Activated CD8-positive, alpha-beta T cell treated with anti-CD3 and anti-CD28 coated beads for 36 hours (primary cell): ENCODE results near the gene GRK4. TPM values are rescaled to one million over a fixed set of nuclear protein-coding genes. Genes with fewer than 3 reads are reported as not detected.
A peak's percentile ranks its signal among the peaks of the same experiment; 100 is the strongest.

Experiments used
- ATAC-seq: fragments of 200-7000 bp; cut with Tn5 transposase; one replicate; pipeline ENCODE4 v1.10.0; 2021; ENCODE audit warnings: mild to moderate bottlenecking, moderate library complexity
- CTCF ChIA-PET: fragments of 350-600 bp; sonication (Branson Sonifier 250); formaldehyde crosslinking; loops from one replicate; lab custom pipeline; 2021; ENCODE audit warnings: antibody characterized with exemption; lab: Charles Lee
- POLR2A ChIA-PET: fragments of 350-600 bp; sonication (Branson Sonifier 250); formaldehyde crosslinking; loops from one replicate; lab custom pipeline; 2021; ENCODE audit warnings: antibody characterized with exemption; lab: Charles Lee
- DNase-seq: peaks from one replicate; pipeline ENCODE4 v3.0.0-alpha.2; 2020
- H3K27ac Mint-ChIP-seq: one replicate; pipeline ENCODE4 v1.8.0; 2021; ENCODE audit warnings: mild to moderate bottlenecking, mixed read lengths
- H3K27me3 Mint-ChIP-seq: one replicate; pipeline ENCODE4 v1.8.0; 2021; ENCODE audit warnings: mixed read lengths
- H3K36me3 Mint-ChIP-seq: one replicate; pipeline ENCODE4 v1.8.0; 2021; ENCODE audit warnings: low read depth, mixed read lengths
- H3K4me1 Mint-ChIP-seq: one replicate; pipeline ENCODE4 v1.8.0; 2021; ENCODE audit warnings: low read depth, mixed read lengths
- H3K4me3 Mint-ChIP-seq: one replicate; pipeline ENCODE4 v1.8.0; 2021; ENCODE audit warnings: mild to moderate bottlenecking, moderate library complexity, mixed read lengths
- H3K9me3 Mint-ChIP-seq: one replicate; pipeline ENCODE4 v1.8.0; 2021; ENCODE audit warnings: mixed read lengths
- intact Hi-C: fragments of 100-400 bp; cut with micrococcal nuclease; formaldehyde crosslinking; loops from one replicate; pipeline ENCODE4 v1.10.0; 2022
- total RNA-seq, 2 experiments: library from RNA; stranded (reverse); gene quantifications; one replicate each; pipeline ENCODE4 v1.2.3, GENCODE V29; 2021
- TF ChIP-seq, protein P1 (sequence below): fragments of 200-600 bp; IDR thresholded peaks from one replicate; pipeline ENCODE4 v1.8.0; 2022; ENCODE audit warnings: antibody characterized with exemption, mild to moderate bottlenecking

GRK4 gene
- total RNA-seq, 2 experiments from 2014 or later = 2.8 to 3.0 TPM

DNA sequence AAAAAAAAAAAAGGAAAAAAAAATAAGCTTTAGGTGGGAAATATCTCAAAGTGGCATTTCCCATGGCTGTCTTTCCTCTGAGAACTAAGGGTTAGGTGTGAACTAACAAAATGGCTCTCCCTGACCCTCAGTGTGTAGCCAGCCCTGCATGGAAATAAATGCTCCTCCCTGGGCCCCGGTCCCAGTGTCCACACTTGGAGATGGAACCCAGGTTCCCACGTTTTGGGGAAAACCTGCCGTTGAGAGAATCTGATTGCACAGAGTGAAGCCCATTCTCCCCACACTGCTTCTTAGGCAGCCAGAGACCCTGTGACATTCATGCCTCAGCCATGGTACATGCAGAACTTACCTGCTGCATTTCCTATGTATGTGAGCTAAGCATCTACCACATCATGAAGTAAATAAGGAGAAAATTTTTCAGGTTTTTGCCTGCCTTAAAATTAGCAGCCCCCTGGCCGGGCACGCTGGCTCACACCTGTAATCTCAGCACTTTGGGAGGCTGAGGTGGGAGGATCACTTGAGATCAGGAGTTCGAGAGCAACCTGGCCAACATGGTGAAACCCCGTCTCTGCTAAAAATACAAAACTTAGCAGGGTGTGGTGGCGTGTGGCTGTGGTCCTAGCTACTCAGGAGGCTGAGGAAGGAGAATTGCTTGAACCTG lies 76.5 kb downstream of the GRK4 start:
- Mint-ChIP-seq H3K4me1 (peaks cover 38% of the 10 kb centered on the region), H3K4me3 (no peak overlapping the region), H3K9me3 (no peaks in the 10 kb centered on the region), H3K27ac (no peak overlapping the region), H3K36me3 (no peaks in the 10 kb centered on the region), H3K27me3 (peaks cover 12% of the 10 kb centered on the region)
- TF ChIP-seq, protein P1, sequence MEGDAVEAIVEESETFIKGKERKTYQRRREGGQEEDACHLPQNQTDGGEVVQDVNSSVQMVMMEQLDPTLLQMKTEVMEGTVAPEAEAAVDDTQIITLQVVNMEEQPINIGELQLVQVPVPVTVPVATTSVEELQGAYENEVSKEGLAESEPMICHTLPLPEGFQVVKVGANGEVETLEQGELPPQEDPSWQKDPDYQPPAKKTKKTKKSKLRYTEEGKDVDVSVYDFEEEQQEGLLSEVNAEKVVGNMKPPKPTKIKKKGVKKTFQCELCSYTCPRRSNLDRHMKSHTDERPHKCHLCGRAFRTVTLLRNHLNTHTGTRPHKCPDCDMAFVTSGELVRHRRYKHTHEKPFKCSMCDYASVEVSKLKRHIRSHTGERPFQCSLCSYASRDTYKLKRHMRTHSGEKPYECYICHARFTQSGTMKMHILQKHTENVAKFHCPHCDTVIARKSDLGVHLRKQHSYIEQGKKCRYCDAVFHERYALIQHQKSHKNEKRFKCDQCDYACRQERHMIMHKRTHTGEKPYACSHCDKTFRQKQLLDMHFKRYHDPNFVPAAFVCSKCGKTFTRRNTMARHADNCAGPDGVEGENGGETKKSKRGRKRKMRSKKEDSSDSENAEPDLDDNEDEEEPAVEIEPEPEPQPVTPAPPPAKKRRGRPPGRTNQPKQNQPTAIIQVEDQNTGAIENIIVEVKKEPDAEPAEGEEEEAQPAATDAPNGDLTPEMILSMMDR = no peak
- POLR2A ChIA-PET = interaction anchor here (0.7 to 2.3 kb wide), 3 partner anchors 14 to 78 kb away, joined by 3 to 8 read pairs (median 3); no protein-coding TSS in a partner anchor
- DNase-seq = no peak
- ATAC-seq = no peak
- CTCF ChIA-PET = interaction anchor here (2.7 to 3.5 kb wide), 2 partner anchors 31 to 62 kb away, joined by 12 to 13 read pairs; no protein-coding TSS in a partner anchor
- intact Hi-C loops = loop anchor here (5.0 kb wide), 1 partner anchor 63 kb away; no protein-coding TSS in a partner anchor

DNA sequence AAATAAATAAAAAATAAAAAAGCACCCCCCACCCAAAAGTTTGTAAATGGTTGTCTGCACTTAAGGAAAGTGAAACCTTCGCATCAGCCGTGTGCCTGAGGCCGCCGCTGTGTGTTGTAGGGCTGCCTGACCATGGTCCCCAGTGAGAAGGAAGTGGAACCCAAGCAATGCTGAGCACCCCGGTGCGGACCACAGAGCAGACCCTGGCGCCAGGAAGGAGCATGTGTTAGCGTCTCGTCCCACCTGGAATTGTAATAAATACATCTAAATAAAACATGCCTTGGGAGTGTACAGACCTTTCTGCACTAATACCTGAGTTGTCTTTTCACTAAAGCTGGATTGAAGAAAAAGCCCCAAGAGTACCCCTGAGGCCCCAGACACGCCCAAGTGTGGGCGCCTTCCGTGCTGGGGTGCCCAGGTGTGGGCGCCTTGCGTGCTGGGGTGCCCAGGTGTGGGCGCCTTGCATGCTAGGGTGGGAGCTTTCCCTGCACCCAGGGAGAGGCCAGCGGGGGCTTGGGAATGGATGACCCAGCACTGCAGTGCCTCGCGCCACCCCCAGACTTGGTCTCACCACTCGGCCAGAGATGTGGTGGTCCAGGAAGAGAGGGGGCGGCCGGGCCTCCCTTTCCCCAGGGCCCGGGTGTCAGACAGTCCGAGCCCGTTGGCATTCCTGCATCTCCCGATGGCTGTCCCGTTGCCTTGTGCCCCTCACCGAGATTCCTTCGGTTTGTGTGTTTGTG lies 77.3 kb downstream of the GRK4 start:
- POLR2A ChIA-PET = no interaction called here
- H3K9me3 Mint-ChIP-seq = peaks cover 5% of the 10 kb centered on the region
- DNase-seq (no peak), ATAC-seq (no peak)
- TF ChIP-seq, protein P1 = no peak
- peak overlapping the region; percentile 81 for H3K4me3 Mint-ChIP-seq
- peaks cover 12% of the 10 kb centered on the region for H3K27me3 Mint-ChIP-seq
- H3K27ac Mint-ChIP-seq = peak overlapping the region; percentile 84
- H3K4me1 Mint-ChIP-seq = peaks cover 45% of the 10 kb centered on the region
- CTCF ChIA-PET = interaction anchor here (1.2 to 2.7 kb wide), 2 partner anchors 63 to 79 kb away, joined by 3 to 12 read pairs; no protein-coding TSS in a partner anchor
- peaks cover 3% of the 10 kb centered on the region for H3K36me3 Mint-ChIP-seq
- intact Hi-C loops = no loop called here

DNA sequence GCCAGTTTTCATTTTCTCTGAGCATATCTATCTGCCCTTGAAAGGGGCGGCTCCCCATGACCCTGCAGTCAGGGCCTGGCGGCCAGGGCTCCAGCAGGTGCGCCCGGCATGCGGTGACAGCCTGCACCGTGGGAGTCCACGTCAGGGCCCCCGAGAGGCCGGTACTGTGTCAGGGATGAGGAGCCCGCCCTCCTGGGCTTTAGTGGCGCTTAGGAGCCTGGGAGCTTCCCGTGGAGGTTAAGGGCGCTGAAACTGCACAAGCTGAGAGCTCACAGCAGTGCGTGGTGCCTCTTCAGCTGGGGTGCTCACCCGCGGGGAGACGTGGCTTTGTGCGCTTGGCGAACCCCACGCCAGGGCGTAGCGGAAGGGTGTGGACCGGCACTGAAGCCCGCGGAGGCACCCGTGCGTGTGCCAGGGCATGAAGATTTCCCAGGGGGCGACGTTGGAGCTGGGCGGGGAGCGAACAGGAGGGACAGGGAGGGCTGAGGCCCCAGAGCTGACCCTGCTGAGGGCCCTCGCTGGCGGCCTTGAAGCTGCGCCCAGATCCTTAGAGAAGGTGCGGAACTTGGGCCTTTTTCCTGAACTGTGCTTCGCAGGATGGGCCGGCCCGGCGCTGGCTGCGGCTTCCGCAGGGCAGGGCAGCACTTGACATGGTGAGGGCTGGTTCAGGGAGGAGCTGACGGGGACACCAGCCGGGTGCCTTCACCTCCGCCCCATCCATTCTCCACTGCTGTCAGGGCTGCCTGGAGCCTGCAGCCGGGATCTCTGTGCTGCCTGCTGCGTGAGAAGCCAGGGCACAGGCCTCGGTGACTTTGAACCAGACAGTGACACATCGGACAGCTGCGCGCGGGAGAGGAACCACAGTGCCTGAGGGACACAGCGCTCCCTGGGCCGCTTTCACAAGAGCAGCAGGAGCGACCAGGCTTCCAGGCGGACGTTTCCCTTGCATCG lies 78.1 kb downstream of the GRK4 start:
- Mint-ChIP-seq H3K27ac (peak overlapping the region; percentile 84), H3K36me3 (peaks cover 5% of the 10 kb centered on the region), H3K27me3 (peaks cover 12% of the 10 kb centered on the region), H3K4me1 (peaks cover 52% of the 10 kb centered on the region), H3K9me3 (peaks cover 7% of the 10 kb centered on the region), H3K4me3 (peak overlapping the region; percentile 81)
- CTCF ChIA-PET = interaction anchor here (0.7 to 2.7 kb wide), 5 partner anchors 63 to 196 kb away, joined by 3 to 12 read pairs (median 4); no protein-coding TSS in a partner anchor
- TF ChIP-seq, protein P1 = no peak
- DNase-seq = peak; percentile 55
- peak; percentile 59 for ATAC-seq
- POLR2A ChIA-PET = interaction anchor here (0.6 to 1.1 kb wide), 5 partner anchors 32 to 792 kb away, joined by 3 to 4 read pairs (median 3); no protein-coding TSS in a partner anchor
- intact Hi-C loops = no loop called here

DNA sequence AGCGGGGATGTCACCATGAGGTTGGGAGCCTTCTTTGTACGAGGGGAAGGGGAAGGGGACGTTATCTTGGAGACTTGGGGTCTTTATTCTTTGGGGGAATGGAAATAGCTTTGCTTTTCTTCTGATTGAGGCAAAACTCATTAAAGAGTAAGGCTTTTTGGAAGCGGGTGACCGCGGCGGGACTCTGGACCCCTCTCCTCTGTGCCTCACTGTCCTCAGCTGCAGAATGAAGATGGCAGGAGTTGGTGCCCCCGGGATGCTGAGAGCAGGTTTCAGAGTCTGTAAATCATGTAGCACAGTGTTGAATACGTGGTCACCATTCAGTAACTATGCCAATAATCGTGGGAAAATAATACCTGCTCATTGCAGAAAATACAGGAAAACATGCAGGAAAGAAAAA lies 78.9 kb downstream of the GRK4 start:
- CTCF ChIA-PET = interaction anchor here (1.2 to 1.7 kb wide), 3 partner anchors 64 to 153 kb away, joined by 3 to 8 read pairs (median 4); no protein-coding TSS in a partner anchor
- TF ChIP-seq, protein P1 = no peak
- H3K4me3 Mint-ChIP-seq = peak overlapping the region; percentile 81
- H3K4me1 Mint-ChIP-seq = peaks cover 51% of the 10 kb centered on the region
- peak overlapping the region; percentile 84 for H3K27ac Mint-ChIP-seq
- peaks cover 7% of the 10 kb centered on the region for H3K9me3 Mint-ChIP-seq
- ATAC-seq (no peak), DNase-seq (no peak)
- peaks cover 9% of the 10 kb centered on the region for H3K27me3 Mint-ChIP-seq
- H3K36me3 Mint-ChIP-seq = peaks cover 5% of the 10 kb centered on the region
- POLR2A ChIA-PET = interaction anchor here (0.7 to 1.1 kb wide), 4 partner anchors 31 to 107 kb away, joined by 3 to 4 read pairs (median 4); no protein-coding TSS in a partner anchor
- intact Hi-C loops = no loop called here
